Measurements from ENCODE around the gene ZC3H4. TPM values are rescaled to one million over a fixed set of nuclear protein-coding genes. Genes with fewer than 3 reads are reported as not detected.

Gene ZC3H4
- total RNA-seq, 4 donors from 2014 or later = 16.4 to 26.2 (median 20.1) TPM

GRCh38 chr19:47111682-47112165, 1.9 kb downstream of the ZC3H4 start:
- TF ChIP-seq, protein P1, sequence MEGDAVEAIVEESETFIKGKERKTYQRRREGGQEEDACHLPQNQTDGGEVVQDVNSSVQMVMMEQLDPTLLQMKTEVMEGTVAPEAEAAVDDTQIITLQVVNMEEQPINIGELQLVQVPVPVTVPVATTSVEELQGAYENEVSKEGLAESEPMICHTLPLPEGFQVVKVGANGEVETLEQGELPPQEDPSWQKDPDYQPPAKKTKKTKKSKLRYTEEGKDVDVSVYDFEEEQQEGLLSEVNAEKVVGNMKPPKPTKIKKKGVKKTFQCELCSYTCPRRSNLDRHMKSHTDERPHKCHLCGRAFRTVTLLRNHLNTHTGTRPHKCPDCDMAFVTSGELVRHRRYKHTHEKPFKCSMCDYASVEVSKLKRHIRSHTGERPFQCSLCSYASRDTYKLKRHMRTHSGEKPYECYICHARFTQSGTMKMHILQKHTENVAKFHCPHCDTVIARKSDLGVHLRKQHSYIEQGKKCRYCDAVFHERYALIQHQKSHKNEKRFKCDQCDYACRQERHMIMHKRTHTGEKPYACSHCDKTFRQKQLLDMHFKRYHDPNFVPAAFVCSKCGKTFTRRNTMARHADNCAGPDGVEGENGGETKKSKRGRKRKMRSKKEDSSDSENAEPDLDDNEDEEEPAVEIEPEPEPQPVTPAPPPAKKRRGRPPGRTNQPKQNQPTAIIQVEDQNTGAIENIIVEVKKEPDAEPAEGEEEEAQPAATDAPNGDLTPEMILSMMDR (IDR thresholded peaks at IDR 0.05) = no peak
- TF ChIP-seq POLR2A (IDR thresholded peaks at IDR 0.05) = no peak
- Histone ChIP-seq H3K9me3 (no peaks in the 10 kb centered on the region), H3K27me3 (no peaks in the 10 kb centered on the region), H3K4me3 (peak overlapping the region; percentile 64 to 98 (median 90)), H3K36me3 (no peaks in the 10 kb centered on the region), H3K4me1 (peaks cover 20 to 50% (median 28%) of the 10 kb centered on the region in 3 donors), H3K27ac (peak overlapping the region; percentile 99 to 100 (median 100))
- WGBS, 2 donors = 0% methylated on average over 1 to 4 of the region's 24 CpGs
- DNase-seq = no peak
- intact Hi-C loops (cut with DNase I) = no loop called here

DNA sequence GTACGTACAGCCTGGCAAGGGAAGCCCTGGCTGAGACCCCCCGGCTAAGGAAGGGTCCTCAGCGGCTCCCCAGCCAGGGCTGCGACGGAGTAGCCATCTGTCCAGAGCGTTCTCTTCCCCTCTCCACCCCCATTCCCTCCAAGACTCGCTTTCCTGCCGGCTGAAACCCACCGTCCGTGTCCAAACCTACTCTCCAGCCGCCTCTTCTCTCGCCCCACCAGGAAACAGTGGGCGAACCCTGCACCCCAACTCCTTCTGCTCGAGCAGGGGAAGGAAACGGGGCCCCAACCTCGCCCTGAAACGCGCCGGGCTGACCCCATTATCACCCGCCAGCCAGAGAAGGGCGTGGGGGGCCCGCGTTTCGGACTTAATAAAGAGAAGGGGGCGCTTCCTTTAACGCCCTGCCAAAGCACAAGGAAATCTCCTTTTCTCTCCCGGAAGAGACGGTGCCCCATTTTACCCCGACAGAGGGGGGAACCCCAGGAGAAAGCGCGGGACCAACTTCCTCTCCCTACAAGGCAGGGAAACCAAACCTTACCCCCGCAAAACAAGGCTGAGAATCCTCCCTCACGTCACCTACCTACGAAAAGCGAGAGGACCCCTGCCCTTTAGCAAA, 2.5 kb downstream of the ZC3H4 start:
- H3K4me1 ChIP-seq = peaks cover 25 to 56% (median 34%) of the 10 kb centered on the region in 3 donors
- intact Hi-C loops (cut with DNase I) = no loop called here

DNA sequence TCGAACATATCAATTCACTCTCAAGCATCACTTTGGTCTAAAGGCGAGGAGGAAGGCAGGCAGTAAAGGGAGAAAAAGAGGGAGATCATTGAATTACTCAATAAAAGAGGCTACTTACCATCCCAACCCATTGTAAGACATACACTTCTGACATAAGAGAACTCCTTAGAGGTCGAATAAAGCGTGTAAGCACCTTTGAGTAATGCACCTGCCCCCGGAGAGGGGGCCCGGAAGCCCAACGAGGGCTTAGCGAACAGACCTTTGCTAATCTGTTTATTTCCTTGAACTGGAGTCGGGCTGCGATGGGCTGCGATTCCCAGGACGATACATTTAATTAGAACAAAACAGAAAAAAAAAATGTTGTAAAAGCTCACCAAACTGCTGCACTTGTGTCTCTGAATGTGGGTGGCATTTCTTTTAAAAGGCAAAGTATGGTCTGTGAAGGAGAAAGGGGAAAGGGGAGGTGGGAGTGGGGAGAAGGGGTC, 3.0 kb downstream of the ZC3H4 start:
- H3K27ac ChIP-seq = peak overlapping the region; percentile 99 to 100 (median 100)
- no peaks in the 10 kb centered on the region for H3K9me3 ChIP-seq
- H3K36me3 ChIP-seq = peaks cover 0 to 1% (median 0%) of the 10 kb centered on the region in 3 donors
- no peak for DNase-seq
- H3K4me1 ChIP-seq = peaks cover 25 to 61% (median 40%) of the 10 kb centered on the region in 3 donors
- 3% methylated on average over 12 of the region's 12 CpGs for WGBS, 2 donors
- intact Hi-C loops (cut with DNase I) = no loop called here
- H3K4me3 ChIP-seq = peak overlapping the region; percentile 64 to 98 (median 90)
- no peak for TF ChIP-seq POLR2A (IDR thresholded peaks at IDR 0.05)
- TF ChIP-seq, protein P1 (IDR thresholded peaks at IDR 0.05) = no peak
- H3K27me3 ChIP-seq = no peaks in the 10 kb centered on the region

More for the DNA sequence above, 2.5 kb downstream of the ZC3H4 start:
- 0 to 1% methylated on average over 5 to 12 of the region's 35 CpGs for WGBS, 2 donors
- Histone ChIP-seq H3K27me3 (no peaks in the 10 kb centered on the region), H3K27ac (peak overlapping the region; percentile 99 to 100 (median 100)), H3K4me3 (peak overlapping the region; percentile 64 to 98 (median 90)), H3K36me3 (no peaks in the 10 kb centered on the region), H3K9me3 (no peaks in the 10 kb centered on the region)
- DNase-seq = no peak
- TF ChIP-seq, protein P1 (IDR thresholded peaks at IDR 0.05) = no peak
- no peak for TF ChIP-seq POLR2A (IDR thresholded peaks at IDR 0.05)

- peak overlapping the region; percentile 64 to 98 (median 90) for H3K4me3 ChIP-seq
- H3K4me1 ChIP-seq = peaks cover 25 to 68% (median 40%) of the 10 kb centered on the region in 3 donors
- WGBS, 2 donors = 10% methylated on average over 15 of the region's 15 CpGs
- peaks cover 0 to 9% (median 0%) of the 10 kb centered on the region in 3 donors for H3K36me3 ChIP-seq
- TF ChIP-seq, protein P1 (IDR thresholded peaks at IDR 0.05) = no peak
- peak in 1 of 4 donors; percentile 46 for TF ChIP-seq POLR2A (IDR thresholded peaks at IDR 0.05)
- DNase-seq = no peak
- intact Hi-C loops (cut with DNase I) = no loop called here
- H3K27ac ChIP-seq = peak overlapping the region; percentile 99 to 100 (median 100)
- no peaks in the 10 kb centered on the region for H3K27me3 ChIP-seq
- no peaks in the 10 kb centered on the region for H3K9me3 ChIP-seq
These were observed 3.8 kb downstream of the ZC3H4 start for GRCh38 chr19:47109541-47110375.
